GM23248 (cell line): ENCODE data around the gene AJAP1. TPM values are rescaled to one million over a fixed set of nuclear protein-coding genes. Genes with fewer than 3 reads are reported as not detected.

Source experiments
- DNase-seq: peaks from one replicate; pipeline ENCODE4 v3.0.0-alpha.2; 2015
- H2AFZ ChIP-seq: fragments of 200-600 bp; sonication (generic); 2 replicates; pipeline ENCODE4 v1.6.1; 2016; ENCODE audit warnings: antibody characterized with exemption
- H3F3A ChIP-seq: fragments of 200-600 bp; sonication (generic); 2 replicates; pipeline ENCODE4 v1.6.1; 2016; ENCODE audit warnings: mild to moderate bottlenecking, antibody characterized with exemption, mixed run types; ENCODE audit not compliant: insufficient read depth
- H3K27ac ChIP-seq: fragments of 200-600 bp; sonication (generic); 2 replicates; pipeline ENCODE4 v1.5.1; 2016; ENCODE audit warnings: mild to moderate bottlenecking
- H3K27me3 ChIP-seq: fragments of 200-600 bp; sonication (generic); replicated peaks from 2 replicates; pipeline ENCODE4 v1.6.1; 2016; ENCODE audit warnings: mild to moderate bottlenecking; ENCODE audit not compliant: insufficient read depth
- H3K36me3 ChIP-seq: fragments of 200-600 bp; sonication (generic); 2 replicates; pipeline ENCODE4 v1.6.1; 2016; ENCODE audit warnings: low read depth, mild to moderate bottlenecking
- H3K4me1 ChIP-seq: fragments of 200-600 bp; sonication (generic); 2 replicates; pipeline ENCODE4 v1.6.1; 2016; ENCODE audit warnings: mild to moderate bottlenecking; ENCODE audit not compliant: insufficient read depth
- H3K4me2 ChIP-seq: fragments of 200-600 bp; sonication (generic); one replicate; pipeline ENCODE4 v1.6.1; 2016; ENCODE audit warnings: mild to moderate bottlenecking; ENCODE audit not compliant: unreplicated experiment
- H3K4me3 ChIP-seq: fragments of 200-600 bp; sonication (generic); 2 replicates; pipeline ENCODE4 v1.5.1; 2016; ENCODE audit warnings: mild to moderate bottlenecking
- H3K79me2 ChIP-seq: fragments of 200-600 bp; sonication (generic); 2 replicates; pipeline ENCODE4 v1.6.1; 2016; ENCODE audit warnings: mild to moderate bottlenecking; ENCODE audit not compliant: insufficient read depth
- H3K9ac ChIP-seq: fragments of 200-600 bp; sonication (generic); 2 replicates; pipeline ENCODE4 v1.6.1; 2016; ENCODE audit warnings: mild to moderate bottlenecking
- H3K9me2 ChIP-seq: fragments of 200-600 bp; sonication (generic); 2 replicates; pipeline ENCODE4 v1.6.1; 2016; ENCODE audit warnings: mixed run types, mild to moderate bottlenecking, moderate library complexity; ENCODE audit not compliant: insufficient read depth
- H3K9me3 ChIP-seq: fragments of 200-600 bp; sonication (generic); one replicate; pipeline ENCODE4 v1.6.1; 2017; ENCODE audit warnings: low read depth
- H4K20me1 ChIP-seq: fragments of 200-600 bp; sonication (generic); 2 replicates; pipeline ENCODE4 v1.6.0; 2016; ENCODE audit not compliant: insufficient read depth
- EZH2 ChIP-seq: fragments of 200-600 bp; sonication (generic); IDR thresholded peaks from 2 replicates; pipeline ENCODE4 v1.6.1; 2018; ENCODE audit warnings: antibody characterized with exemption, mild to moderate bottlenecking; ENCODE audit not compliant: insufficient read depth, poor library complexity, severe bottlenecking
- EZH2phosphoT487 ChIP-seq: fragments of 200-600 bp; sonication (generic); IDR thresholded peaks from 2 replicates; pipeline ENCODE4 v1.6.1; 2018; ENCODE audit warnings: antibody characterized with exemption, moderate library complexity, mild to moderate bottlenecking, low read depth; ENCODE audit not compliant: insufficient read depth
- WGBS, 2 experiments: methylation state at CpG; one replicate each; pipeline ENCODE4 v1.1.6; 2015 to 2017; ENCODE audit warnings: low lambda C conversion rate in 2 of 2, low coverage in 1 of 2; ENCODE audit errors: missing lambda C conversion rate in 2 of 2; 5-methylcytosine and 5-hydroxymethylcytosine counted together
- in situ Hi-C: fragments of 300-500 bp; cut with MboI; formaldehyde crosslinking; loops from 2 replicates; pipeline ENCODE4 v1.15.0; 2020
- polyA plus RNA-seq: library from polyadenylated mRNA; unstranded; fragments of >200 nt; fragmentation: Nextera tagmentation; extraction: Ambion mirVana; gene quantifications from 2 replicates; pipeline ENCODE4 v1.2.1, GENCODE V29; 2016
- total RNA-seq: library from RNA; depleted of rRNA; stranded (reverse); fragments of >200 nt; shearing (Covaris generic); gene quantifications from 2 replicates; pipeline ENCODE4 v1.2.3, GENCODE V29; 2014

The AJAP1 gene
- total and polyA plus RNA-seq, 2 experiments from 2014 or later = 0.03 to 0.86 TPM

DNA sequence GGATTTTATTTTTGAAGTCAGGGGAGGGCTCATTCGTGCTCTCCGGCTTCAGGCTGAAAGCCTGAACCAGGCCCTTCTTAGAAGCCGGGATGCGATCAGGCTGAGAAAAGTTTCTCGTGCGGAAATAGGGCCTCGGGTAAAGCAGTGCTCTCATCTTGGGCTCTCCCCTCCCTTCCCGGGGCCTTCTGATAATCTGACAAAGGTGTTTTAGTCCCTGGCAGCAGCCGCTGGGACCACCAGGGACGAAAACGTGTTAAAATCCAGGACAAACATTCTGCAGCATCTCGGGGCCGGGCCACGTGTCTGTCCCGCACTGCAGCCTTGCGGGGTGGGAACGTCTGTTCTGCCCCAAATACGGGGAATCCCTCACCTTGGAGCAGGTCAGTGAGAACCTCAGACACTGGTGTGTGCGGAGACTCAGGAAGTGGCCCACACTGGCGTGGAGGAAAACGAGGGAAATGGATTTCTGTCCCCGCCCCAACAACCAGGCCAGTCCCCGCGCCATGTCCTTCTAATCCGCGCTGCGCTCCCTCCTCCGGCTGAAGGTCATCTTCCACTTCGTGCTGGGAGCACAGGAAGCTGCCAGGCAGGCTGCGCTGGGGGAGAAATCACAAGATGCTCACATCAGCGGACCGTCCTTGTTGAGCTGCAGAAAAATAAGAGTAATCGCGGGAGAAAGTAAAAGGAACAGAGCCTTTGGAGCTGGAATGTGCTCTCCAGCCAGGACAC lies 16.6 kb upstream of the AJAP1 start:
- in situ Hi-C loops = no loop called here
- H3K4me1 ChIP-seq = no peaks in the 10 kb centered on the region
- no peaks in the 10 kb centered on the region for H4K20me1 ChIP-seq
- H3F3A ChIP-seq = no peaks in the 10 kb centered on the region
- no peaks in the 10 kb centered on the region for H3K27me3 ChIP-seq
- WGBS, 2 experiments = 55 to 56% methylated on average over 34 of the region's 34 CpGs
- H3K4me3 ChIP-seq = no peak overlapping the region
- no peak overlapping the region for H3K9ac ChIP-seq
- no peaks in the 10 kb centered on the region for H3K9me3 ChIP-seq
- TF ChIP-seq EZH2phosphoT487 = no peak
- no peak for TF ChIP-seq EZH2
- no peaks in the 10 kb centered on the region for H3K79me2 ChIP-seq
- H3K4me2 ChIP-seq = no peak overlapping the region
- H3K36me3 ChIP-seq = no peaks in the 10 kb centered on the region
- no peaks in the 10 kb centered on the region for H3K9me2 ChIP-seq
- no peak overlapping the region for H2AFZ ChIP-seq
- no peak for DNase-seq
- no peak overlapping the region for H3K27ac ChIP-seq

DNA sequence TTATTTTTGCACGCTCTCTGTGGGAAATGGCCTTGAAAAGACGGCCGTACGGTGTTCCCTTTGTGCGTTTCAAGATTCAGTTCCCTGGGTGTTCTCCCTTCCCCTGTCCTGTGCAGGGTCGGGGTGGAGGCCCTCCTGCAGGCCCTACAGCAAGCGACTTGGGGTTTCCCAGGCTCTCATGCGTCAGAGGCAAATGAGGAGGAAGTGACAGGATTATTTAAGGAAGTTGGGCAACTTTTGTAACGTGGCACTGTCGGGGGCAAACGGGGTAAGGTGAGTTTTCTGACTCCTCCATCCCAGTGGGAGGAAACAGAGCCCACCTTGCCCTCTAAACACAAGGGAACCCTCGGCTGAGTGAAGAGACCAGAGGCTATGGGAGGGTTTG lies 16.1 kb upstream of the AJAP1 start:
- H3K4me3 ChIP-seq = no peak overlapping the region
- no peaks in the 10 kb centered on the region for H4K20me1 ChIP-seq
- TF ChIP-seq EZH2 (no peak), EZH2phosphoT487 (no peak)
- H3K36me3 ChIP-seq = no peaks in the 10 kb centered on the region
- no peak for DNase-seq
- H3K27me3 ChIP-seq = no peaks in the 10 kb centered on the region
- H3K9ac ChIP-seq = no peak overlapping the region
- H3K9me3 ChIP-seq = no peaks in the 10 kb centered on the region
- H3F3A ChIP-seq = no peaks in the 10 kb centered on the region
- H3K9me2 ChIP-seq = no peaks in the 10 kb centered on the region
- 31 to 35% methylated on average over 12 of the region's 12 CpGs for WGBS, 2 experiments
- in situ Hi-C loops = no loop called here
- H2AFZ ChIP-seq = no peak overlapping the region
- H3K27ac ChIP-seq = no peak overlapping the region
- H3K4me2 ChIP-seq = no peak overlapping the region
- H3K4me1 ChIP-seq = no peaks in the 10 kb centered on the region
- H3K79me2 ChIP-seq = no peaks in the 10 kb centered on the region

DNA sequence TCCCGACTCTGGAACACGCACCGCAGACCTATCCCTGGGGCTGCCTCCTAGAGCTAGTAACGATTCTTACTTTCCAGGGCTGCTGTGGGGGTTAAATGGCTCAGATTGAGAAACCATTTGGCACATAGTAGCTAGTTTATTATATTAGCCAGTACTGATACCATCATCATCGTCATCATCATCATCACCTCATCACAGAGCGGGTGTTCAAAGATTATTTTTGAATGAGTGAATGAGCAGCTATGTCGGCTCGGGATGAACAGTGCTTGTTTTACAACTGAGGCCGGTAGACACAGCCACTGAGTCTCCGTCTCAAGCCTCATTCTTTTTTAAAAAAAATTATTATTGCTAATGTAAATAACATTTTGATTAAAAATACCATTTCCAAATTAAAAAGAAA lies 13.5 kb upstream of the AJAP1 start:
- TF ChIP-seq EZH2phosphoT487 (no peak), EZH2 (no peak)
- no peaks in the 10 kb centered on the region for H3K4me1 ChIP-seq
- no peak overlapping the region for H3K4me3 ChIP-seq
- no peaks in the 10 kb centered on the region for H3K36me3 ChIP-seq
- WGBS, 2 experiments = 44 to 47% methylated on average over 10 of the region's 10 CpGs
- no peak overlapping the region for H3K27ac ChIP-seq
- H3K4me2 ChIP-seq = no peak overlapping the region
- in situ Hi-C loops = no loop called here
- no peak for DNase-seq
- no peaks in the 10 kb centered on the region for H3K27me3 ChIP-seq
- no peak overlapping the region for H2AFZ ChIP-seq
- no peaks in the 10 kb centered on the region for H3K9me3 ChIP-seq
- H3K9ac ChIP-seq = no peak overlapping the region
- H4K20me1 ChIP-seq = no peaks in the 10 kb centered on the region
- no peaks in the 10 kb centered on the region for H3K9me2 ChIP-seq
- H3F3A ChIP-seq = no peaks in the 10 kb centered on the region
- no peaks in the 10 kb centered on the region for H3K79me2 ChIP-seq

GRCh38 chr1:4647391-4647790 lies 7.0 kb upstream of the AJAP1 start:
- no peak for DNase-seq
- Histone ChIP-seq H3K9ac (no peak overlapping the region), H3K4me2 (no peak overlapping the region), H3K4me3 (no peak overlapping the region), H2AFZ (no peak overlapping the region), H3F3A (no peaks in the 10 kb centered on the region), H3K9me2 (no peaks in the 10 kb centered on the region), H3K27ac (no peak overlapping the region), H4K20me1 (no peaks in the 10 kb centered on the region), H3K4me1 (no peaks in the 10 kb centered on the region), H3K79me2 (no peaks in the 10 kb centered on the region), H3K36me3 (no peaks in the 10 kb centered on the region), H3K27me3 (no peaks in the 10 kb centered on the region), H3K9me3 (no peaks in the 10 kb centered on the region)
- no peak for TF ChIP-seq EZH2phosphoT487
- TF ChIP-seq EZH2 = no peak
- WGBS, 2 experiments = 14 to 31% methylated on average over 1 of the region's 1 CpG
- in situ Hi-C loops = no loop called here

DNA sequence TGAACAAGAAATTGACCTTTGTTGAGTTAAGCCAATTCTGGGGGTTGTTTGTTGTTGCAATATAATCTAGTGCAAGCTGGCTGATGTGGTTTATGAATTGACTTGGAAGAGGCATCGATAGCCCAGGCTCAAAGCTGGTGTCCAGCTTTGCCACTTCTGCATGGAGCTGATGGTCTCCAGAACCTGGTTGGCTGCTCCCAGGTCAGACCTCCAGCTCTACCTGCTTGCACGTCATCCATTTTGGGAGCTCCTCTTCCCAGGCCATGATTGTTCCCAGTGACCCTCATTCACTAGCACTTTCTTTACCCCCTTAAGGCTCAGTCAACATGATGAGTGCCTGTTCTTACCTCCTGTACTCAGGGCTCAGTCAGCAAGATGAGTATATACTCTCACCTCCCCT lies 5.8 kb upstream of the AJAP1 start:
- no peaks in the 10 kb centered on the region for H3F3A ChIP-seq
- no peak overlapping the region for H2AFZ ChIP-seq
- H3K9me3 ChIP-seq = no peaks in the 10 kb centered on the region
- H4K20me1 ChIP-seq = no peaks in the 10 kb centered on the region
- H3K9me2 ChIP-seq = no peaks in the 10 kb centered on the region
- H3K36me3 ChIP-seq = no peaks in the 10 kb centered on the region
- in situ Hi-C loops = no loop called here
- TF ChIP-seq EZH2 (no peak), EZH2phosphoT487 (no peak)
- no peaks in the 10 kb centered on the region for H3K79me2 ChIP-seq
- 46 to 54% methylated on average over 2 of the region's 2 CpGs for WGBS, 2 experiments
- H3K4me3 ChIP-seq = no peak overlapping the region
- H3K27me3 ChIP-seq = peaks cover under 1% of the 10 kb centered on the region
- no peak overlapping the region for H3K4me2 ChIP-seq
- H3K9ac ChIP-seq = no peak overlapping the region
- DNase-seq = no peak
- H3K4me1 ChIP-seq = no peaks in the 10 kb centered on the region
- H3K27ac ChIP-seq = no peak overlapping the region
